Activated CD4-positive, CD25-positive, alpha-beta regulatory T cell treated with anti-CD3 and anti-CD28 coated beads, Interleukin-2, amount 50 U/mL, for 16 hours (primary cell): ENCODE data around the gene ERICH3.
"Not testable (repeated sequence)": the region's sequence is repeated elsewhere in the genome, so short reads cannot be mapped to it uniquely, and the experiment has no call there.

Experiments used
- DNase-seq: peaks from one replicate; pipeline ENCODE4 v3.0.0-alpha.2; 2020; ENCODE audit warnings: low read depth, low spot score

The ERICH3 gene

GRCh38 chr1:74677926-74678325 lies 4.3 kb upstream of the ERICH3 start:
- no peak for DNase-seq

DNA sequence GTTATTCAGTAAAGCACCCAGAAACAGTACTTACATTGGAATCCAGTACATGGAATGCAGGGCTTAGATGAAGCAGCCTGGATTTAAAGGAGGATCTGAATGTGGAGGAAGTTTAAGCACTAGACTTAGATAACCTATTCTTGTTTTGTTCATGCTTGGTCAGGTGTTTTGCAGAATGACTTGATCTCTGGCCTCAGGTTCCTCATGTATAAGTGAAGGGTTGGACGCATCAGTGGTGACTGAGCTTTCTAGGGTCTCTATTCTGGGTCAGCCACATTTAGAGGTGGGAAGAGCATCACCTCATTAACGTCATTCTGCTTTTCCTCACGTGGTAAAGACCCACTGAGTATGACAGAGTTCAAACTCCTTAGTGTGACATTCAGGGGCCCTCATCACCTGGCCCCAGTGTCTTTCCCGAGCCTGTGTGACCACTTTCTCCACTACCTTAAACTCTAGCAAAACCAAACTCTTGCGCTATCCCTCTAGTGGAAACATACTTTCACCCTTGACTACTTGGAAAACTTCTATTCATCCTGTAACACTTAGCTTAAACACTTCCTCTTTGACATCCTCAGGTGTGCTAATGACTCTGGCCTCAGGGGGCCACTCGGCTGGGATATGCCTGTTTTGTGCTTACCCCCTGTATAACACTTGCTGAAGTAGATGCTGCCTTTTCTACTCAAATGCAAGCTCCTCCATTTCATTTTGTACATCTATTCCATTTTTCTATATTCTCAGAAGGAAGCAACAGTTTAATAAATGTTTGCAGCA lies 871 bp upstream of the ERICH3 start:
- DNase-seq = no peak

- not testable (repeated sequence) for DNase-seq
These were observed 2.7 kb downstream of the ERICH3 start for GRCh38 chr1:74670866-74671265.

DNA sequence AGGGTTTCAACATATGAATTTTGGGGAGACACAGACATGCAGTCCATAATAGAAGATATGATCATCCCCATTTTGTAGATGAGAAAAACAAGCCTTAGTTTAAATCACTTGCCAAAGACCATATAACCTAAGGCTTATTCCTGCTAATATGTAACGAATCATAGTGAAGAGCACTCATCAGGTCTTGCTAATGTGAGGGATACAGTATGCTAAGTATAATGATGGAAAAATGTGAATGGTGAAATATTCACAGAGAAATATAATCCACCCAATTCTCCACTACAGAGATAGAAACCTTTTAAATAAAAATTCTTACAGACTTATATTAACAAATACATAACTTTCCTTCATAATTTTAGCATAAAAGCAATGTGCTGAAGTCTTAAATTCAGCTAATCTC lies 18.9 kb downstream of the ERICH3 start:
- no peak for DNase-seq

DNA sequence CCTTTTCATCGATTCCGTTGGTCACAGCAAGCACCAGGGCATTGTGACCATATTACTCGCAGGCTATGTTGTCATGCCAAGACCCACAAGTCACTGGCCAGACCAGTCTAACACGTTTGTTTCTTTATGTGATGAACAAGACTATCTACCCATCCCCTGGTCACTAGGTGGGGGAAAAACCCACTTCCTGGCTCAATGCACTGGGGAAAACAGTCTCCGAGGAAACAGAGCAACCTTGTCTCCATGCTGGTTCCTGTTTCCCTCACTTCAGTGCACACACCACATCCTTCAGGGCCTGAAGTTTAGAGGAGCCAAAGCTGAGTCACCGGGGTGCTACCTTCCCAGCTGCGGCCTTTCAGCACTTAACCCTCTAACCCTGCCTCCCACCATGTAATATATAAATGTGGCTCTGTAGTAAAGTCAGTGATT lies 20.9 kb downstream of the ERICH3 start:
- DNase-seq = no peak

GRCh38 chr1:74650561-74650960 lies 23.0 kb downstream of the ERICH3 start:
- no peak for DNase-seq

DNA sequence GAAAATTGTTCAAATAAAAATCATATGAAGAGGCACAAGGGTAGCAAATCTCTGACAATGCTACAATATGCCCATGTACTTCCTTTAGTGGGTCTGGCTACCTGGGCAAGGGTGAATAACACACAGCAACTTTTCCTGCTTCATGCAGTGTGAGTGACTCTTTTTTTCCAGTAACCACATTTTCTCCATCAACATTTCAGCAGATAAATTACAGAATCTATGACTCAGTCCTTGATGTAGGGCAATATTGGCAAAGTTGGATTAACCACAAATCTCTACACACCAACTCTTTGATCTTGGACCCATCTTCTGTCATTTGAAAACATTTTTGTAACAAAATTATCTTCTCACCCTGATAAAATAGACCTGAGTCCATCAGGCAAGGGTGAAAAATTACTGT lies 31.7 kb downstream of the ERICH3 start:
- no peak for DNase-seq

DNA sequence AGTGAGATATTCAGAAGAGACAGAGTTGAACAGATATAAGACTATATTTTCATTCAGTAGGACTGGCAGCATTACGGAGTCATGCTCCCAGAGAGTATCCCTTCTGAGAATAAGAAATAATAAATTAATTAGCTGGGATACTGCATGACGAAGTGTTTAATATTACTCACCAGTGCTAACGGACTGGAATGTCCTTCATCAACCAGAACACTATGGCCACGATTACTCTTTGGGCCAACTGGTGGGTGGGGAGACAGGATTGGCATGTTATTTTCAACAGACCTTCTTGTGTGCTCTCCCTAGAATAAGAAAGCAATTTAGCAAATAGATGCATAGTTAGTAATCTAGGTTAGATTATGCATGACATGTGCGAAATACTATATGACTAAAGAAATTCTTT lies 32.4 kb downstream of the ERICH3 start:
- no peak for DNase-seq

GRCh38 chr1:74637296-74637695 lies 36.3 kb downstream of the ERICH3 start:
- DNase-seq = no peak

GRCh38 chr1:74629283-74629682 lies 44.3 kb downstream of the ERICH3 start:
- DNase-seq = no peak

DNA sequence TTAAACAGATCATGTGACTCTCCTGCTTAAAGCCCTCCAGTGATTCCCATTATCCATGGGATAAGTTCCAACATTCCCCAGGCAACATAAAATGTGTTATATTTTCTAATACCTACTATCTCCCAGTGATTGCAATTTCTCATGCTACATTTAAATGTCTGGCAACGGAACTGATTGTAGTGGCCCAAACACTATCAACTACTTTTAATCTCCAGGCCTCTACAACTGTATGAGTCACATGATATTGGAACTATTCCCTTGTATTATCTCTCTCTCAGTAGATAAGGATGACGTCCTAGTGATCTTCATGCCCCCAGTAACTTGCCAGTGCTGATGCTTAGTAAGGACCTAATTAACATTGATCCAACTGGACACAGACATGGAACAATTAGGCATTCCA lies 49.9 kb downstream of the ERICH3 start:
- no peak for DNase-seq

GRCh38 chr1:74620242-74620641 lies 53.4 kb downstream of the ERICH3 start:
- no peak for DNase-seq

DNA sequence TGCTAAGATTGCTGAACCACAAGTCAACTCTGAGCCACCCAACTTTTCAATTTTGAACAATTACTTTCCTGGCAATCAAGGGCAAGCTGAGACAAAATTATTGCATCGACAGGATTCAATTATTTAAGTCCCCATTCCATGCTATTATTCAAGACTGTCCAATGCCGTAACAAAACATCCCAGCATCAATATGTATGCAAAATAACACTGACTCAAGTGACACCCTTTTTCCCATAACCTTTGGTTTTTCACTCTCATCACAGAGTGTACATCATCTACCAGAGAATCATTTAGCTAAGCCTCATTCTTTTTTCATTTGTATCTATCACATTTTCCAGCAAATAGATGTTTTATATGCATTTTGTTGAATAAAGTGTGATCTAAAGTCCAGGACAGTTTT lies 54.6 kb downstream of the ERICH3 start:
- DNase-seq = no peak

- DNase-seq = no peak
These were observed 59.7 kb downstream of the ERICH3 start for GRCh38 chr1:74613894-74614293.

DNA sequence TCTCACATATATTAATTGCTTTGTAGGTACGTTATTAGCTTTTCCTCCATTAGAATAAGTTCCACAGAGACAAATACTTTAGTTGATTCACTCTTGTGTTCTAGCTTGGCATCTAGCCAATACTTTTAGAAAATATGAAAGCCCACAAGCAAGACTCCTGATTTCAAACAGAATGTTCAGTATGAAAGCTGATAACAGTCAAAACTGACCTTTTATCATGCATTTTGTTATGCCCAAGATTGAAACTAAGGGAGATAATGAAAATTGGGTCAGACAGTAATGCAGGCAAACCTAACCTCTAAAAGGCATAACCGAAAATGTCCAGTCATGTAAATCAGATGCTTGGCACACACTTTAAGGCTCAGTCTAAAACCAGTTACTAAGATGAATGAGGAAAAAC lies 61.7 kb downstream of the ERICH3 start:
- no peak for DNase-seq

- no peak for DNase-seq
These were observed 62.6 kb downstream of the ERICH3 start for GRCh38 chr1:74610961-74611360.

DNA sequence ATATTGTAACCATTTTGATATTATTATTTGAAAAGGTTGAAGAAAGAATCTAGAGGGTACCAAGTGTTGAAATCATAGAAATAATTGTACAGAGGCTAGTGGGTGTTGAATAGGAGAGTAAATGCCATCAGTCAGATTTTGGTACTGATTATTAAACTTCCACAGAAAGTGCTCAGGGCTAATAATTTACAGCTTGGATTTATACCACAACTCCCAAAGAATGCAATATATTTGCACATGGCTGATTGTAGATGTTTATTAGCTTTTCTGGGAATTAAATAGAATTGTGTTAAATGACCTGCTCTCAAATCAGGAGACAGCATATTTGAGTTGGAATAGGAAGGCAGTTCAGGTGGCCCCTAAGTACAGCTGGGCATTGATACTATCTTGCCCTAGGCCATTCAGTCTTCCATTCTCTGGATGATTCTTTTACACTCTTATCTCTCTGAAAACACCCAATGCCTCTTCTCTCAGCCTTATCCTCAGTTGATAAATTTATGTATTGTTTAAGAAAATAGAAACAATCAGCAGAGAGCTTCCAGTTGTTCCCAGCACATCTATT lies 63.7 kb downstream of the ERICH3 start:
- no peak for DNase-seq

GRCh38 chr1:74596717-74597116 lies 76.9 kb downstream of the ERICH3 start:
- DNase-seq = no peak

DNA sequence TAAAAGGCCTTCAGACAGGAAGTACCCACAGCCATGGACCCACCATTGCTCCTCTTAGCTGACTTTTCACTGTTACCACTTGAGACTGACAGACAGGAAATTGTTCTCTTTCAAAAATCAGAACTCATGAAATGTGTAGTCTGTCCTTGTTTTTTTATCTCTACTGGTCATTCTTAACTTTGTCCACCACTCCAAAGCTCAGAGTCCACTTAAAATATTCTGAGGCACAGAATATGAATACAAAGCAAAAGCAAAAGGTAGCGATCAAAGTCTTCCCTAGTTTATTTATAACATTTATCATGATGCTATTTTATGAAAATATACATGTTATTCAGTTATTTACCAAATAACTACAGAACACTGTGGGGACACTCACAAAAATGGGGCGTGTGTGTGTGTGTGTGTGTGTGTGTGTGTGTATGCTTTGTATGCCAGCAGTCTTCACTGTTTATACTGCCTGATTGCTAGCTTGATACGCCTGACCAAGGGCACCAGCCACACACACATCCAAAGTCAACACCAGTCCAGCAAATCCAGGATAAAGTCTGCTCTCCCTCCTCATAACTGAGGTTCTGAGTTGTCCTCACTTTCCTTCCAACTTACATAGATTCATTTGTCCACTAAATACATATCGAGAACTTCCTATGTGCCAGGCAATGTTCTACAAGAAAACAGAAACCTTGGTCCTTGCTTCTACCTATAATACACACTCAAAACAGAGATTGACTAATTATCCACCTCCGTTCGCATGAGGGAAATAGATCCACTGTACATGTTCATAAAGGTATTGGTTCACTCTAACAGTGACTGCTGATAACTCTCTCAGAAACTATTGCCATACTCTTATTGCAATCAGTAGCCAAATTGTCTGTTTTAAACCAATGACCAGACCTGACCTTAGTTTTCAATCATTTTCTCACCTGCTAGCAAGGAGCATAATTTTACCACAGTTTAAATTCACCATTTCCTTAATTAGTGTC lies 79.4 kb downstream of the ERICH3 start:
- DNase-seq = no peak

GRCh38 chr1:74592580-74593355 lies 80.8 kb downstream of the ERICH3 start:
- no peak for DNase-seq

DNA sequence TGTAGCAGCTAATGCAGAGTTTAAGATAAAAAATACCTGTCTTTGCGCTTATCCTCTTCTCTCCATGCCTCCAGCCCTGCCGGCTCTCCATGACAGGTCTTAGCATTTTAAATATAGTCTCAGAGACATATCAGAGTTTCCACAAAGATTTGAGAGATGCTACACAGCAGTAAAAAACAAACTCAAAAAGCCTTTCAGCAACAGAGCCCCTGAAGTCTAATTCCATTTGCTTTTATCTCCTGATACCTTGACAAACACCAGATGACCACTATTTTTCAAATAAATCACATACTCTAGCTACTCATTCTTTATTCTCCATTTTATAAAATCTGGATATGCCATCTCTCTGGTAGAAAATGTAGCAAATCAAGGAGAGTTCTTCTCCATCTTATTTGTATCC lies 81.6 kb downstream of the ERICH3 start:
- no peak for DNase-seq

DNA sequence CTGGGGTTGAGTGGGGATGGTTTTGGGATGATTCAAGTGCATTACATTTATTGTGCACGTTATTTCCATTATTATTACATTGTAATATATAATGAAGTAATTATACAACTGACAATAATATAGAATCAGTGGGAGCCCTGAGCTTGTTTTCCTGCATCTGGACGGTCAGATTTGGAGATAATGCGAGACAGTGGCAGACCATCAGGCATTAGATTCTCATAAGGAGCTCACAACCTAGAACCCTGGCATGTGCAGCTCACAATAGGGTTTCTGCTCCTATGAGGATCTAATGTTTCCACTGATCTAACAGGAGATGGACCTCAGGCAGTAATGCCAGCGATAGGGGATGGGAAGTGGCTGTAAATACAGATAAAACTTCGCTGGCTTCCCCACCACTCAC lies 83.3 kb downstream of the ERICH3 start:
- no peak for DNase-seq
